ENCODE results near the gene CFAP69.
A peak's percentile ranks its signal among the peaks of the same experiment; 100 is the strongest.
"Not testable (repeated sequence)": the region's sequence is repeated elsewhere in the genome, so short reads cannot be mapped to it uniquely, and the experiment has no call there.

The CFAP69 gene

DNA sequence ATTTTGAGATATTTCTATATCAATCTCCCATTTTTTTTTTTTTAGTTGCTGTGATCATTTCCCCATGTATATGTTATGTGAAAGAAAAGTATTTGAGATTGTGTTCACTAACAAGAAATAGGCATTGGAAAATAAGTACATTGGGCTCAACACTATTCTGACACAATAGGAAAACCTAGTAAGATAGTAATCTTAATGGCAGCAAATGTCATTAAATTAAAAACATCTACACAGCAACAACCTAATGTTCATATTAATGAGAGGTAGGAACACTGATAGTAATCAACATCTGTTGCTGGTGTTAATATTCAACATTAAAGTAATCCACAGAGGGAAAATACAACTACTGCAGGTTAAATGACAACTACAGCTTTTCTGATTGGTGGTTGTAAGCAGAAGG, 100.0 kb downstream of the CFAP69 start:
- DNase-seq (ENCODE audit: low read depth), result no peak

DNA sequence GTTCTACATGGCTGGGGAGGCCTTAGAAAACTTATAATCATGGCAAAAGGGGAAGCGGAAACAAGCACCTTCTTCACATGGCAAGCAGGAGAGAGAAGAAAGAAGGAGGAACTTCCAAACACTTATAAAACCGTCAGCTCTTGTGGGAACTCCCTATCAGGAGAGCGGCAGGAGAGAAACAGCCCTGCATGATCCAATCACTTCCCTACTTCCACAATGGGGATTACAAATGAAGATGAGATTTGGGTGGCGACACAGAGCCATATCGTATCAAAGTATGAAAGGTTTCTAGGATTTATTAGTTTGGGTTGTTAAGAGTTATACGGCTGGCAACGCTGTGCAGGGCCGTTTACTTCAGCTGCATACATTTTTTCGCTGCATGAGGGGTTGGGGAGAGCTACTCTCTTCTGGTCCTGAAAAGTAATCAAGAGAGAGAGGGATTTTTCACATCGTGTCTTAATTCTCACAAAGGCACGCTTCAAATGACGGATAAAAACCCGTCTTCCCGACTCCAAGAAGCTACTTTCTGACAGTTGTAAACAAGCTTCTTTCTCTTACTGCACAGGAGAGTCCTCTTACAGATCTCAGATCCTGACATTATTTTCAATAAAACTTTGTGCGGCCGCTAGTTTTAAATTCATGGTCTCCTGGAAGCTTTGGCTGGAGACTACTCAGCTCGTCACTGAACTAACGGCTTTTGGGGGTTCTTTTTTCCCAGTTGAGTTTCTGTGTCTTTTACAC, 100.8 kb downstream of the CFAP69 start:
- peak; percentile 55 for DNase-seq (ENCODE audit: low read depth)

DNA sequence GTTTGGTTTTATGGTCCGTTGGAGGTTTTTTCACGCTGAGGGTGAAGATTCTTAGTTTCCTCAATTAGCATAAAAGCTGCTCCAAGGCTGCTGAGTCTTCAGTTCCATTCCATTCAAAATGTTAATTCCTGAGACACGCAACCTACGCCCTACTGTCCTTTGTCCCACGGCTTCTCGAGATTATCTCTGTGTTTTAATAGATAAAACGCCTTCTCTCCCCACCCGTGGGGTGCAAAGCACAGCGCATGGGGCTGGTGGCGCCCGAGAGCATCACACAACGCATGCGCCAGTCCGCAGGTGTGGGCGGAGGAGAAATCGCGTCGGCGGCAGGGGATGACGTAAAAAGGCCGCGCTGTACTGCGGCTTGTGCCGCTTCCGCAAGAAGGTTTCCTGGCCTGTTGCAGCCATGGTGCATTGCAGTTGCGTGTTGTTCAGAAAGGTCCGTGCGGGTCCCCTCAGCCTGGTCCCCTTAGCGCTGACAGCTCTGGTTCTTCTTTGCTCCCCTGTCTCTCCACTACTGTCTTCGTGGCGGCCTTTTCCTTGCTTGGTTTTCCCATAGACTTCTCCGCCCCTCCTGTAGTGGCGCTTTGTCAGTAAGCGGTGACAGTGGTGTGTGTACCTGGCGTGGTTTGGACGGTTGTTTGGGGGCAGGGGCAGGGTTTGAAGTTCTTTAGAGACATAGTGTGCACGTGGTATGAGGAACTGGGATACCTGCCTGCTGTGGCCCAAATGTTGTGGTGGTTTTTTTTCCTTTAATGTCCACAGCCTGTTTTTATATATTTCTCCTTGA, 101.6 kb downstream of the CFAP69 start, which contains the start of gene GTPBP10:
GTPBP10 (plus strand) TSS at position 381 of the 790 bp plus-strand sequence; CDS start at position 407, 26 bp downstream.
- DNase-seq (ENCODE audit: low read depth), result peak; percentile 94

DNA sequence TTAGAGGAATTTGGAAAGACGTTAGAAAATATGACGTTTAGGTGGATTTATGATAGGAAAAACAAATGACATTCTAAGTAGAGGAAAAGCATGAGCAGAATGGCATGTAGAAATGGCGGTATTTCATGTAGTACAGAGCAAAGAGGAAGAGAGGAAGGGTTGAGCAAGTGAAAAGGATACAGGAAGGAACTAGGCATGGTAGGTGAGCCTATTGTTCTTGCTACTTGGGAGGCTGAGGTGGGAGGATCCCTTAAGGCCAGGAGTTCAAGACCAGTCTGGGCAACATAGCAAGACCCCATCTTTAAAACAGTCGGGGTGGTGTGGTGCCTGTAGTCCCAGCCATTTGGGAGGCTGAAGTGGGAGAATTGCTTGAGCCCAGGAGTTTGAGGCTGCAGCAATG, 102.8 kb downstream of the CFAP69 start:
- DNase-seq (ENCODE audit: low read depth), result no peak

DNA sequence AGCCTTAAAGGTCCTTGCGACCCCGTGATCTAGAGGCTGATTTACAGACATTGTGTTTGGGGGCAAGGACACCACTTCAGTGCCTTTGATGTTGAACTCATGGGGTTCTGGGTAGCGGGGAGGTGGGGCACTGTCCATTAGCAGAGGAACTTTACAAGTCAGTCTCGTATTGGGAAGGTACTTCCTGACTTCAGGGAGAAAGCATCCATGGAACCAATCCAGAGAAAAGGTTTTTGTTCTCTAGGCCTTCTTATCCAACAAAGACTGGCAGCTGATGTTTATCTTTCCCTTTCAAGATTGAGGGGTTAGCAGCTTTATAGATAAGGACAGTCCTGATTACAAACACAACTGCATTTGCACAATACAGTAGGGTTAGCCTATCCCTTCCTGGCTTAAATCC, 104.3 kb downstream of the CFAP69 start:
- no peak for DNase-seq (ENCODE audit: low read depth)

DNA sequence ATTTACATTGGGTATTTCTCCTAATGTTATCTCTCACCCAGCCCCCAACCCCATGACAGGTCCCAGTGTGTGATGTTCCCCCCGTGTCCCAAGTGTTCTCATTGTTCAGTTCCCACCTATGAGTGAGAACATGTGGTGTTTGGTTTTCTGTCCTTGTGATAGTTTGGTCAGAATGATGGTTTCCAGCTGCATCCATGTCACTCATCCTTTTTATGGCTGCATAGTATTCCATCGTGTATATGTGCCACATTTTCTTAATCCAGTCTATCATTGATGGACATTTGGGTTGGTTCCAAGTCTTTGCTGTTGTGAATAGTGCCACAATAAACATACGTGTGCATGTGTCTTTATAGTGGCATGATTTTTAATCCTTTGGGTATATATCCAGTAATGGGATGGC, 105.1 kb downstream of the CFAP69 start:
- not testable (repeated sequence) for DNase-seq (ENCODE audit: low read depth)

DNA sequence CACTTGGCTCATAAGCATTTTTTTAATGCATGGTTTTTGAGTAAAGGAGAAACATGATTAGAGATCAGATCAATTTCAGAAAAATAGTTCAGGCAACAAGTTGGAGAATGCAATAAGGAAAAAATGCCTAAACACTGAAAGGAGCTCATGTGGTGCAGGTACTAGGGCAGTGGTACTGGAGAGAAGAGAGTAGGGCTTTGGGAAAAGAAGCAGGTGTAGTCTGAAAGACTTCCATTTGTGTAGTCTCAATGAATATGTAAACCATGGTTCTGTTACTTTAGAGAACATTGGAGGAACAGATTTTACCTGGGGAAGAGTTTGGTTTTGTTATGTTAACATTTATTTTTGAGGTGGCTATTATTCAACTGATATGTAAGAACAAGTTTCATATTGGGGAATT, 107.0 kb downstream of the CFAP69 start:
- DNase-seq (ENCODE audit: low read depth), result no peak

All from ELR (cell line).